H1 (cell line): ENCODE measurements around the gene GLRX. TPM values are rescaled to one million over a fixed set of nuclear protein-coding genes. Genes with fewer than 3 reads are reported as not detected.
"Not testable (repeated sequence)": the region's sequence is repeated elsewhere in the genome, so short reads cannot be mapped to it uniquely, and the experiment has no call there.

Source experiments
- CTCF ChIA-PET: fragments of 300-600 bp; sonication (Branson Sonifier 250); formaldehyde crosslinking; loops from one replicate; lab custom pipeline; 2021; ENCODE audit not compliant: partially characterized antibody; lab: Charles Lee
- POLR2A ChIA-PET: fragments of 300-600 bp; sonication (Branson Sonifier 250); formaldehyde crosslinking; loops from one replicate; lab custom pipeline; 2021; ENCODE audit warnings: inconsistent platforms; ENCODE audit not compliant: partially characterized antibody; lab: Charles Lee
- DNase-seq, 2 experiments: peaks; one replicate each; pipeline versions ENCODE4 v3.0.0 to v3.0.0-alpha.2; 2010 to 2022; ENCODE audit warnings: low spot score in 2 of 2, low read depth in 1 of 2, mixed read lengths in 1 of 2
- FAIRE-seq: peaks from 2 replicates; lab custom pipeline; 2011; peaks lifted over from hg19 to GRCh38; lab: Jason Lieb, UNC
- H2AFZ ChIP-seq: 2 replicates; pipeline ENCODE4 v1.8.1; 2012; ENCODE audit warnings: low read length, inconsistent platforms
- H2AK5ac ChIP-seq: 2 replicates; pipeline ENCODE4 v1.6.1; 2013; ENCODE audit warnings: low read depth, low read length
- H2BK120ac ChIP-seq: replicated peaks from 2 replicates; pipeline ENCODE3; 2013; ENCODE audit warnings: low read depth, low read length, inconsistent platforms
- H2BK12ac ChIP-seq: 2 replicates; pipeline ENCODE4 v1.6.1; 2013; ENCODE audit warnings: low read depth, low read length
- H2BK15ac ChIP-seq: 2 replicates; pipeline ENCODE4 v1.6.1; 2013; ENCODE audit warnings: low read length
- H2BK20ac ChIP-seq: 2 replicates; pipeline ENCODE4 v1.6.1; 2013; ENCODE audit warnings: low read length
- H2BK5ac ChIP-seq: 2 replicates; pipeline ENCODE4 v1.6.1; 2013; ENCODE audit warnings: low read depth, low read length
- H3K14ac ChIP-seq: 2 replicates; pipeline ENCODE4 v1.6.1; 2013; ENCODE audit warnings: inconsistent platforms; ENCODE audit not compliant: insufficient read length
- H3K18ac ChIP-seq: 2 replicates; pipeline ENCODE4 v1.6.1; 2013; ENCODE audit warnings: low read length; ENCODE audit errors: extremely low read depth
- H3K23ac ChIP-seq: 2 replicates; pipeline ENCODE4 v1.6.1; 2013; ENCODE audit warnings: inconsistent platforms; ENCODE audit not compliant: insufficient read length
- H3K23me2 ChIP-seq: 2 replicates; pipeline ENCODE4 v1.6.1; 2013; ENCODE audit warnings: low read depth, low read length
- H3K27ac ChIP-seq: 2 replicates; pipeline ENCODE4 v1.6.1; 2011; ENCODE audit warnings: low read depth, low read length, inconsistent platforms
- H3K27me3 ChIP-seq, 4 experiments: replicated peaks in 1 of 4; 1 replicate in 1 of 4; 2 replicates in 3 of 4; pipeline versions ENCODE4 v1.6.1 to v1.8.1; 2011 to 2013; ENCODE audit warnings: low read length in 3 of 4, mild to moderate bottlenecking in 3 of 4, inconsistent platforms in 2 of 4, mixed read lengths in 2 of 4, moderate library complexity in 1 of 4; ENCODE audit not compliant: control insufficient read depth in 3 of 4, insufficient read depth in 3 of 4; ENCODE audit errors: extremely low read depth in 1 of 4
- H3K36me3 ChIP-seq, 4 experiments: 2 replicates each; pipeline versions ENCODE4 v1.6.1 to v1.8.1; 2011 to 2013; ENCODE audit warnings: mild to moderate bottlenecking in 4 of 4, low read length in 3 of 4, moderate library complexity in 2 of 4, control low read depth in 1 of 4, inconsistent platforms in 1 of 4; ENCODE audit not compliant: insufficient read depth in 4 of 4, control insufficient read depth in 2 of 4
- H3K4ac ChIP-seq: replicated peaks from 2 replicates; pipeline ENCODE3; 2013; ENCODE audit warnings: low read length, low read depth, mixed read lengths, inconsistent platforms; ENCODE audit not compliant: insufficient read length
- H3K4me1 ChIP-seq, 4 experiments: replicated peaks in 1 of 4; 1 replicate in 1 of 4; 2 replicates in 3 of 4; pipeline versions ENCODE4 v1.6.1 to v1.8.1; 2011 to 2013; ENCODE audit warnings: low read length in 3 of 4, inconsistent platforms in 2 of 4, mixed read lengths in 1 of 4; ENCODE audit not compliant: insufficient read depth in 4 of 4, control insufficient read depth in 3 of 4
- H3K4me2 ChIP-seq, 2 experiments: 2 replicates each; pipeline versions ENCODE4 v1.6.1 to v1.8.1; 2011 to 2013; ENCODE audit warnings: low read depth in 2 of 2, low read length in 2 of 2, control low read depth in 1 of 2, inconsistent platforms in 1 of 2, mild to moderate bottlenecking in 1 of 2; ENCODE audit not compliant: insufficient read depth in 1 of 2
- H3K4me3 ChIP-seq, 4 experiments: fragments of 200-600, 300-600 bp in 1 of 4; sonication (generic), shearing (Covaris generic), sonication (Bioruptor Twin) in 1 of 4; 2 replicates each; pipeline versions ENCODE4 v1.5.1 to v1.8.1; 2011 to 2016; ENCODE audit warnings: low read length in 4 of 4, low read depth in 3 of 4, control low read depth in 2 of 4, inconsistent platforms in 2 of 4, mild to moderate bottlenecking in 2 of 4, mixed read lengths in 1 of 4, moderate library complexity in 1 of 4; ENCODE audit not compliant: insufficient read depth in 2 of 4; ENCODE audit errors: extremely low read depth in 1 of 4
- H3K56ac ChIP-seq: replicated peaks from 2 replicates; pipeline ENCODE3; 2013; ENCODE audit warnings: low read depth, mild to moderate bottlenecking, mixed read lengths, low read length, inconsistent platforms; ENCODE audit not compliant: insufficient read length
- H3K79me1 ChIP-seq: 2 replicates; pipeline ENCODE4 v1.6.1; 2013; ENCODE audit warnings: low read depth, low read length, control low read depth
- H3K79me2 ChIP-seq, 2 experiments: 2 replicates each; pipeline versions ENCODE4 v1.6.1 to v1.8.1; 2012 to 2013; ENCODE audit warnings: low read length in 2 of 2, mild to moderate bottlenecking in 2 of 2, inconsistent platforms in 1 of 2; ENCODE audit not compliant: insufficient read depth in 2 of 2, control insufficient read depth in 1 of 2
- H3K9ac ChIP-seq, 4 experiments: replicated peaks in 1 of 4; 1 replicate in 1 of 4; 2 replicates in 3 of 4; pipeline versions ENCODE4 v1.6.1 to v1.8.1; 2011 to 2013; ENCODE audit warnings: low read depth in 3 of 4, low read length in 3 of 4, control low read depth in 2 of 4, mild to moderate bottlenecking in 2 of 4, moderate library complexity in 2 of 4, inconsistent platforms in 1 of 4; ENCODE audit errors: extremely low read depth in 1 of 4
- H3K9me3 ChIP-seq, 2 experiments: 2 replicates each; pipeline versions ENCODE4 v1.6.1 to v1.8.1; 2012 to 2013; ENCODE audit warnings: mild to moderate bottlenecking in 2 of 2, moderate library complexity in 2 of 2, control low read depth in 1 of 2, inconsistent platforms in 1 of 2, low read depth in 1 of 2, low read length in 1 of 2, mixed read lengths in 1 of 2; ENCODE audit not compliant: insufficient read depth in 2 of 2
- H4K20me1 ChIP-seq, 2 experiments: replicated peaks in 1 of 2; 2 replicates each; pipeline versions ENCODE3 to v1.8.1; 2011 to 2013; ENCODE audit warnings: inconsistent platforms in 2 of 2, low read length in 2 of 2, mild to moderate bottlenecking in 1 of 2; ENCODE audit not compliant: insufficient read depth in 2 of 2, control insufficient read depth in 1 of 2
- H4K5ac ChIP-seq: 2 replicates; pipeline ENCODE4 v1.6.1; 2013; ENCODE audit warnings: low read length, low read depth, mixed read lengths, inconsistent platforms; ENCODE audit not compliant: insufficient read length
- H4K8ac ChIP-seq: 2 replicates; pipeline ENCODE4 v1.8.0; 2013; ENCODE audit warnings: mild to moderate bottlenecking, moderate library complexity, low read length, inconsistent platforms; ENCODE audit not compliant: insufficient read depth; ENCODE audit errors: extremely low read depth
- H4K91ac ChIP-seq: replicated peaks from 2 replicates; pipeline ENCODE3; 2013; ENCODE audit warnings: low read length, mixed read lengths, inconsistent platforms; ENCODE audit not compliant: insufficient read length
- WGBS, 2 experiments: shearing (Covaris generic) in 1 of 2; methylation state at CpG; one replicate each; pipeline versions ENCODE4 v1.1.6 to v1.1.7; 2013 to 2015; ENCODE audit warnings: low lambda C conversion rate in 2 of 2, mixed read lengths in 2 of 2, inconsistent platforms in 1 of 2, low coverage in 1 of 2, missing lambda C conversion rate in 1 of 2; ENCODE audit not compliant: insufficient replicate concordance in 2 of 2, insufficient coverage in 1 of 2, insufficient read length in 1 of 2; ENCODE audit errors: extremely low coverage in 1 of 2, missing lambda C conversion rate in 1 of 2; 5-methylcytosine and 5-hydroxymethylcytosine counted together
- polyA plus RNA-seq, 7 experiments: library from polyadenylated mRNA; depleted of rRNA in 3 of 7; stranded (reverse) in 5 of 7; unstranded in 2 of 7; fragments of >200 nt in 5 of 7; fragments of 200-250 nt in 2 of 7; gene quantifications; 1 replicate in 5 of 7; 2 replicates in 1 of 7; 4 replicates in 1 of 7; pipeline versions ENCODE4 v1.2.1 to v1.2.3, GENCODE V29; 2011 to 2013; ENCODE audit warnings: missing spikeins in 2 of 7, mixed read lengths in 2 of 7
- total RNA-seq: library from RNA; stranded (reverse); fragmentation: NEBNext Ultra II Directional; extraction: Animal tissue kit (Norgen Biotek cat#: 25700); gene quantifications from 2 replicates; pipeline ENCODE4 v1.2.1, GENCODE V29; 2021

GLRX gene
- total and polyA plus RNA-seq, 2 of the 8 experiments (the other 6 are each of a cell fraction or from before 2014, with no cell fraction given): 22.9 to 31.2 TPM

GRCh38 chr5:95811461-95812073, 11.0 kb downstream of the GLRX start:
- not testable (repeated sequence) for H4K91ac ChIP-seq, H3K79me2 ChIP-seq, H2AFZ ChIP-seq, H2AK5ac ChIP-seq, H3K9me3 ChIP-seq, H3K23me2 ChIP-seq, H3K56ac ChIP-seq, H3K23ac ChIP-seq, H3K4ac ChIP-seq, H2BK120ac ChIP-seq, H3K79me1 ChIP-seq, H4K8ac ChIP-seq, DNase-seq, H3K4me2 ChIP-seq, H2BK5ac ChIP-seq, H4K20me1 ChIP-seq, H4K5ac ChIP-seq, H3K14ac ChIP-seq, H2BK20ac ChIP-seq, H3K27me3 ChIP-seq, H3K18ac ChIP-seq, H3K9ac ChIP-seq, H3K27ac ChIP-seq, H2BK15ac ChIP-seq, H2BK12ac ChIP-seq, FAIRE-seq, H3K36me3 ChIP-seq, H3K4me3 ChIP-seq
- CTCF ChIA-PET: interaction anchor here (0.7 to 1.5 kb wide), 5 partner anchors 19 to 1921 kb away, joined by 3 to 6 read pairs (median 3); no protein-coding TSS in a partner anchor
- WGBS, 2 experiments: 89% methylated on average over 13 of the region's 13 CpGs; no CpG with 5 or more reads in 1 of the 2 experiments
- peaks cover 0 to 14% (median 7%) of the 10 kb centered on the region in 4 experiments; a peak in 4 of 7 replicates for H3K4me1 ChIP-seq
- POLR2A ChIA-PET: interaction anchor here (1.0 kb wide), 1 partner anchor 11 kb away, joined by 3 read pairs; the partner anchor contains the start of gene GLRX

GRCh38 chr5:95811126-95811423, 11.5 kb downstream of the GLRX start:
- not testable (repeated sequence) for H3K27me3 ChIP-seq, H3K27ac ChIP-seq, H4K8ac ChIP-seq, H4K20me1 ChIP-seq, DNase-seq, H2BK120ac ChIP-seq, H3K56ac ChIP-seq, FAIRE-seq, H3K4me2 ChIP-seq, H4K91ac ChIP-seq, H2AK5ac ChIP-seq, H3K4ac ChIP-seq, H3K23ac ChIP-seq, H3K79me1 ChIP-seq, H3K9me3 ChIP-seq, H3K14ac ChIP-seq, H2AFZ ChIP-seq, H2BK15ac ChIP-seq, H2BK12ac ChIP-seq, H3K23me2 ChIP-seq, H3K4me3 ChIP-seq, H3K18ac ChIP-seq, H4K5ac ChIP-seq, H2BK20ac ChIP-seq, H3K36me3 ChIP-seq, H2BK5ac ChIP-seq, H3K9ac ChIP-seq, H3K79me2 ChIP-seq
- ChIA-PET CTCF (interaction anchor here (1.1 kb wide), 1 partner anchor 31 kb away, joined by 3 read pairs; no protein-coding TSS in a partner anchor), POLR2A (interaction anchor here (1.1 kb wide), 1 partner anchor 12 kb away, joined by 6 read pairs; the partner anchor contains the start of gene GLRX)
- 98% methylated on average over 6 of the region's 6 CpGs; no CpG with 5 or more reads in 1 of the 2 experiments for whole genome bisulfite sequencing, 2 experiments
- peaks cover 0 to 14% (median 7%) of the 10 kb centered on the region in 4 experiments; a peak in 4 of 7 replicates for H3K4me1 ChIP-seq
